Large intestine (tissue), 3 donors: Measurements from ENCODE around the gene KIRREL1. TPM values are rescaled to one million over a fixed set of nuclear protein-coding genes. Genes with fewer than 3 reads are reported as not detected.
A peak's percentile ranks its signal among the peaks of the same experiment; 100 is the strongest.
"Not testable (repeated sequence)": the region's sequence is repeated elsewhere in the genome, so short reads cannot be mapped to it uniquely, and the experiment has no call there.

ENCODE experiments used
- DNase-seq, 2 donors: peaks; one replicate each; pipeline versions ENCODE4 v3.0.0 to v3.0.0-alpha.2; 2013
- H3K27ac ChIP-seq: one replicate; pipeline ENCODE4 v1.5.1; 2013; ENCODE audit warnings: low read length
- H3K27me3 ChIP-seq: 2 replicates; pipeline ENCODE4 v1.6.1; 2013; ENCODE audit warnings: low read length; ENCODE audit not compliant: control insufficient read depth, insufficient read depth
- H3K36me3 ChIP-seq: 2 replicates; pipeline ENCODE4 v1.6.1; 2013; ENCODE audit warnings: low read length; ENCODE audit not compliant: control insufficient read depth, insufficient read depth
- H3K4me1 ChIP-seq: one replicate; pipeline ENCODE4 v1.6.1; 2013; ENCODE audit warnings: low read length; ENCODE audit not compliant: control insufficient read depth, insufficient read depth
- H3K4me3 ChIP-seq: one replicate; pipeline ENCODE4 v1.5.1; 2013; ENCODE audit warnings: low read length
- H3K9me3 ChIP-seq: one replicate; pipeline ENCODE4 v1.6.1; 2013; ENCODE audit warnings: mild to moderate bottlenecking, low read depth, low read length, moderate library complexity; ENCODE audit not compliant: control insufficient read depth
- WGBS: methylation state at CpG from one replicate; pipeline ENCODE4 v1.1.5; 2013; ENCODE audit warnings: low lambda C conversion rate; ENCODE audit not compliant: insufficient coverage; 5-methylcytosine and 5-hydroxymethylcytosine counted together
- polyA plus RNA-seq: library from polyadenylated mRNA; unstranded; fragments of 120-200 nt; gene quantifications from one replicate; pipeline ENCODE4 v1.2.1, GENCODE V29; 2013

Gene KIRREL1
- polyA plus RNA-seq, 1 donor = 18.7 TPM

DNA sequence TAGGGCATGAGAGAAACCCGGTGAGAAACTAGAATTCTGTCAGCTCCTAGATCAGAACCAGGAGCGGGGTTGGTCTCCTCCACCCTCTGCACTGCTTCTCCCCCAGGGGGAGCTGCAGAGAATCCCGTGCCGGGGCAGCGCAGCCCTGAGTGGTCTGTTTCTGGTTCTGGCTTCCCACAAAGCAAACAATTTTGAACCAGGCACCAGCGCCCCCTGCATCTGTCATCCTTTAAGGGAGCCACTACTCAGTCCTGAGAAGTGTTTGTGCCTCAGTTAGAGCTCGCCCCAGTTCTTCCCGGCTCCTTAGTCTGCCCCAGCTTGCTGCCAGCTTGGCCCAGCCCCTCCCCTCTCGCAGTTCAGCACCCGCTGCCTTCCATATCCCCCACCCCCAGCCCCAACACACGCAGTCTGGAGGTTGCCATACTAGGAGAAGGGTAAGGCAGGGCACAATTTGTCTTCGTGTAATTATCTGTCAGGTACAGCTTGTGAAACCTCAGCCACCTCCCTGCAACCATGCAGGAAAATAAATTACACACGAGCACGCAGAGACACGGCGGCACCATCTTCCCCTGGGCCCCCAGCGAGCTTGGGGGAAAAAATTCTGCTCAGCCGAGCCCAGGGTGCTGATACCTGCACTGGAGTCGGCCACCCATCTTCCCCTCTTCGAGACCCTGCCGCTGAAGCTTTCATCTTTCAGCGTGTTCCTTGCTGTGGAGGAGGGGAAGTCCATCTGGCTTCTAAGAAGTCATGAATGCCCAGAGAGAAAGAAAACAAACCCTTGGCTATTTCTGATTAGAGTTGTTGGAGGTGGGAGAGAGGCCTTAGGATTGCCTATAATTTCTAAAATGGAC, 124.6 kb downstream of the KIRREL1 start:
- Histone ChIP-seq H3K36me3 (no peaks in the 10 kb centered on the region), H3K4me3 (peak overlapping the region; percentile 42), H3K4me1 (peaks cover 28% of the 10 kb centered on the region), H3K9me3 (no peaks in the 10 kb centered on the region), H3K27me3 (peaks cover 5% of the 10 kb centered on the region), H3K27ac (no peak overlapping the region)
- DNase-seq = peak; percentile 22 to 49
- WGBS = no CpG with 5 or more reads among the region's 22 CpGs

DNA sequence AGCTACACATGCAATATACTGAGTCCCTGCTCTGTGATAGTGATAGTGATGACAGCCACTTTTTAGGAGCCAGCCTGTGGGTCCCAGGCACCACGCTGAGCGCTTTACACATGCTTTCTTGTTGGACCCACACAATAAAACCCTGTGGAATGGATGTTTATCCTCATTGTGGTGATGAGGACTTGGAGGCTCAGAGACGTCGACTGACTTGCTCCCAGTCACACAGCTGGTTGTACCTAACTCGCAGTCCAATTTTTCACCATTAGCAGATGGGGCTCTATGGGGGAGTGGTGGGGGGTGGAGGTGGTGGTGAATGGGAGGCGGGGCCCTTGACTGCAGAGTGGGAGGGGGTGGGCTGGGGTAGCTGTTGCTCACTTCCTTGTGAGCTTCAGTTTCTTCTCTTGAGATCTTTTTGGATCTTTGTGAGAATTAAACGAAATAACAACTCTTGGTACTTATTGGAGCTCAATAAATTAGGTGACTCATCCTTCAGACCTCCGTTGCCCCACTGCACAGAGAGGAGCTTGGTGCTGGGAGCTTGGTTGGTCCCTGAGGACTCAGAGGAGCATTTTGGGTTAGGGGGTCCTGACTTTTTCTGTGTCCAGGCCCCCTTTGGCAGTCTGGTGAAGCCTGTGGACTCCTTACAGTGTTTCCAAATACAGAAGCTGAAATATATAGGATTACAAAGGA, 125.4 kb downstream of the KIRREL1 start:
- Histone ChIP-seq H3K27me3 (peaks cover 3% of the 10 kb centered on the region), H3K4me1 (peaks cover 26% of the 10 kb centered on the region), H3K27ac (no peak overlapping the region), H3K4me3 (peak overlapping the region; percentile 42), H3K36me3 (no peaks in the 10 kb centered on the region), H3K9me3 (no peaks in the 10 kb centered on the region)
- no peak for DNase-seq
- WGBS = no CpG with 5 or more reads among the region's 8 CpGs

DNA sequence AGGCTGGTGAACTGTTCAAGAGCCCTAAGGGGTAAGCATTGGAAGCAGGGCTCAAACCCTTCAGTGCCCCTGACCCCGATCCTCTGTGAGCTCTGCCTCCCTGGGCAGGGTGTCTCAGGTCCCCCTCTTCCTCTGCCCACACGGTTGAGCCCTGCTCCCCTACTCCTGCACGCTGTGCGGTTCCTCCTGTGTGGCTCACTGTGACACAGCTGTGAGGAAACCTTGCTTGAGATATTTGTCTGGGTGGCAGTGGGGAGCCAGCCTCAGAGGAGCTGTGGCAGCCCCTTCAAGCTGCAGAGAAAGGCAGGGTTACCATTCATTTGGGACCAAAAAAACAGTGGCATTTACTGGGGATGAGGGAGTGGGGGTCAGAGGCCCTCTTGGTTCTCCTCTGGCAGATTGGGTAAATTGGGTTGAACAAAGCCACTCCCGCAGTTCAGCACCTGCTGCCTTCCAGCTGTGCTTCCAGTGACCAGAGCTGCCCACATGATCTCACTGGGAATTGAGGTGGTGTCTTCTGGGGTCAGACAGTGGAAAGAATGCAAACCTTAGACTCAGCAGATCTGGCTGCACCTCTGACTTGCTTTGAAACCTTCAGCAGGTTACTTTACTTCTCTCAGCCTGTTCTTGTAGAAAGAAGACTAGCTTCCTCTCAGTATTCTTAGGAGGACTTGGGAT, 126.7 kb downstream of the KIRREL1 start:
- Histone ChIP-seq H3K4me3 (no peak overlapping the region), H3K36me3 (no peaks in the 10 kb centered on the region), H3K27me3 (no peaks in the 10 kb centered on the region), H3K27ac (no peak overlapping the region), H3K4me1 (peaks cover 22% of the 10 kb centered on the region), H3K9me3 (no peaks in the 10 kb centered on the region)
- WGBS = no CpG with 5 or more reads among the region's 5 CpGs
- peak; percentile 30 to 41 for DNase-seq

DNA sequence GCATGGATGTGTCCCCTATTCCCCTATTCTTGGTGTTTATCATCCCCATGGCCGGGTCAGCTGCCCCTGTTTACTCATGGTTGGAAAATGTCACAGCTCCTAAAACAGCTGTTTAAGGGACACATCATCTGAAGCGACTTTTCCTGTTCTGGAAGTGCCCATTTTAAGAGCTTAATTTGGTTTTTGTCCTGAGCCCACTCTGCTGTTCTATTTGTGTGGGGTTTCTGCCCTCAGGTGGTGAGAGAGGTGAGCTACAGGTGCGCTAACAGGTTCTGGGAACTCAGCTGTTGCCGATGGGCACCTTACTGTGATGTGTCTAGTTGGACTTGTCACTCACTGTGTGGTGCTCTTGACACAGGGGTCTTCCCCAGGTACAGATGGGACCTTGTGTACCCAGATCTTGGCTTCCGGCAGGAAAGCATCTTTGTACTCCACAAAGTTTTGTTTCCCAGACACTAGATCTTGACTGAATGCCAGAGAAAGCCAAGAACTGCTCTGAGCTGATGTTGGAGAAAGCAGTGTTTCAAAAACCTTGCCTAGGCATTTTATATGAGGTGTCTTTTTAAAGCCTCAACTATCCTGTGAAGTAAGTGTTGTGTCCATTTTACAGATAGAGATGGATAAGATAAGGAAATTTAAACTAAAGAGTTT, 128.3 kb downstream of the KIRREL1 start:
- H3K36me3 ChIP-seq = no peaks in the 10 kb centered on the region
- no peak overlapping the region for H3K4me3 ChIP-seq
- H3K4me1 ChIP-seq = peaks cover 22% of the 10 kb centered on the region
- no peak overlapping the region for H3K27ac ChIP-seq
- DNase-seq = peak; percentile 20 to 49
- H3K27me3 ChIP-seq = no peaks in the 10 kb centered on the region
- no peaks in the 10 kb centered on the region for H3K9me3 ChIP-seq
- no CpG with 5 or more reads among the region's 5 CpGs for WGBS

DNA sequence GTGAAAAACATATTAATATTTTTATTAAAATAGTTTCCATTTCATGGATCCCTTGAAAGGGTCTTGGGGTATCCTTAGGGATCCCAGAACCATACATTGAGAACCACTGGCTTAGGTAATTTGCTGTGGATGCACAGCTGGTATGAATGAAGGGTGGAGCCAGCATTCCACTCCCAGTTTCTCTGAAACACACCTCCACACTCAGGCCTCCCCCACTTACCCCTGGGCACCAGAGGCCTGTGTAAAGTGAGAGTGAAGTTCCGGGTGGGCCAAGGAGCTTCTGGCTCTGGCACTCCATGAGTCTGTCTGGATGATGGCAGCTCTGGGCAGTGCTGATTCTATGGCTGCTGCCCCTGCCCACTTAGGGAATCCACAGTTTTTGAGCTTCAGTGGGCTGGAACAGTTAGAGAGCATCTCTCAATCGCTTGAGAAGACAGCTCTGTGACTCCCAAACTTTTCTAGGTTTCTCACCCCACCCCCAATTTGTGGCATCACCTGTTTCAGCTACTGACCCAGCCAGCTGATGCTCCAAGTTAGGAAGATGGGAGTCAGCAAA, 129.5 kb downstream of the KIRREL1 start:
- H3K4me3 ChIP-seq = no peak overlapping the region
- no peaks in the 10 kb centered on the region for H3K9me3 ChIP-seq
- no peak for DNase-seq
- peaks cover 17% of the 10 kb centered on the region for H3K4me1 ChIP-seq
- no peaks in the 10 kb centered on the region for H3K27me3 ChIP-seq
- no peaks in the 10 kb centered on the region for H3K36me3 ChIP-seq
- WGBS = no CpG with 5 or more reads among the region's 2 CpGs
- H3K27ac ChIP-seq = no peak overlapping the region

DNA sequence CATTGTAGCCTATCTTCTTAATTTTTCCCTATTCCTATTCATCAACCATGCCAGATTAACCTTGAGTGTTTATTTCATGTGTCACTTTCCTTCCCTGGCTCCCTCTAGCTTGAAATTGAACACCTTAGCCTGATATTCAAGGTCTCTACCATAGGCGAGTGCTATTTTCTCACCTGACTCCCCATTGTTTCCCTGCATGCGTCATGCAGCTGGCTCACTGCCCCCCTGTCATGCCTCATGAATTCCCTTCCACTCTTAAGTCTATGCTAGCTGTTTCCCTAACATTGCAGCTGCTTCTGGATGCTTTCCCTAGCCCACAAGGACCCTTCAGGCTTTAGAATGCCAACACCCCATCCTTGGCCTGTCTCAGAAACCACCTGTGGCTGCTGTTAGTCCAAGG, 130.6 kb downstream of the KIRREL1 start:
- Histone ChIP-seq H3K36me3 (no peaks in the 10 kb centered on the region), H3K9me3 (no peaks in the 10 kb centered on the region), H3K27ac (no peak overlapping the region), H3K4me1 (peaks cover 11% of the 10 kb centered on the region), H3K27me3 (no peaks in the 10 kb centered on the region), H3K4me3 (no peak overlapping the region)
- no peak for DNase-seq
- WGBS = no CpG with 5 or more reads among the region's 2 CpGs

DNA sequence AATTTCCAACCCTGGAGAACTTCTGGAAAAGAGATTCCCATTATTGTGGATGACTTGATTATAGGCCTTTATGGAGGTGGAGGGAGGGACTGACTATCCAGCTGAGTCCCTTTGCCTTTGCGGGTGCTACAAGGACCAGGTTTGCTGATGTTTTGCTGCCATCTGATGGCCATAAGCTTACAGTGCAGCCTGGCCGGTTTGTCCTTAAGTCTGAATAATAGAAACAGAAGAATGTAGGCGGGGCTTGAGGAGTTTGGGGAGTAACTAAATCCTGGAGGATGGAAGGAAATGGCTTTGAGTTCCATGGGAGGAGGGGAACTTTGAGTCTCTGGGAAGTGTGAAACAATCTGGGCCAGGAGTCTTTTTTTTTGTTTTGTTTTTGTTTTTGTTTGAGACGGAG, 131.6 kb downstream of the KIRREL1 start:
- Histone ChIP-seq H3K4me1 (peaks cover 9% of the 10 kb centered on the region), H3K9me3 (no peaks in the 10 kb centered on the region), H3K27ac (no peak overlapping the region), H3K36me3 (no peaks in the 10 kb centered on the region), H3K4me3 (no peak overlapping the region), H3K27me3 (no peaks in the 10 kb centered on the region)
- WGBS = no CpG with 5 or more reads among the region's 4 CpGs
- peak; percentile 81 to 83 for DNase-seq

DNA sequence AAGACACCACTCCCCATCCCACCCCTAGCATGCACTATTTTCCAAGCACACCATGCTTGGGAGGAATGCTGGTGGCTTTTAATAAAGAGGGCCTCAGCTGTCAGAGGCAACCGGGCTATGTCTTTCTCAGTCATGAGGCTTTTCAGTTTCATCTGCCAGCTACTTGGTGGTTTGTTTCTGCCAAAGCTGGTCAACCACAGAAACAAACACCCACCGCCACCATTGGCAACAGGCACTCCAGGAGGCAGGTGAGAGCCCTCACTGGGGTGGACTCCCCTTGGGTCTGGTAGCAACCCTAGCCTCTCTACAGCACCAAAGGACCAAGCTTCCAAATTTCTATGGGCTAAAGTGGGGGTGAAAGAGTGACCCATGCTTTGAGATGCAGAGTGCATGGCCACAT, 133.0 kb downstream of the KIRREL1 start:
- Histone ChIP-seq H3K27ac (no peak overlapping the region), H3K4me1 (no peaks in the 10 kb centered on the region), H3K4me3 (no peak overlapping the region), H3K9me3 (no peaks in the 10 kb centered on the region), H3K36me3 (no peaks in the 10 kb centered on the region), H3K27me3 (no peaks in the 10 kb centered on the region)
- 100% methylated on average over 1 of the region's 2 CpGs for WGBS
- DNase-seq = no peak

DNA sequence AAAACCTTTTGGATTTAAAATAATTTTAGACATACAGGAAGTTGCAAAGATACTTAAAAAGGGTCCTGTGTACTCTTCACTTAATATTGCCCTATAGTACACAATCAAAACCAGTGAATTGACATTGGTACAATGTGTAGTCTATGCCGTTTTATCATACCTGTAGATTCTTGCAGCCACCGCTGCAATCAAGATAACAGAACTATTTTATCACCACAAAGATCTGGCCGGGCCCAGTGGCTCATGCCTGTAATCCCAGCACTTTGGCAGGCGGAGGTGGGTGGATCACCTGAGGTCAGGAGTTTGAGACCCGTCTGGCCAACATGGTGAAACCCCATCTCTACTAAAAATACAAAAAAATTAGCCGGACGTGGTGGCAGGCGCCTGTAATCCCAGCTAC, 135.1 kb downstream of the KIRREL1 start:
- not testable (repeated sequence) for H3K4me3 ChIP-seq, H3K4me1 ChIP-seq, H3K36me3 ChIP-seq, H3K9me3 ChIP-seq, H3K27me3 ChIP-seq, H3K27ac ChIP-seq, DNase-seq
- no CpG with 5 or more reads among the region's 8 CpGs for WGBS

DNA sequence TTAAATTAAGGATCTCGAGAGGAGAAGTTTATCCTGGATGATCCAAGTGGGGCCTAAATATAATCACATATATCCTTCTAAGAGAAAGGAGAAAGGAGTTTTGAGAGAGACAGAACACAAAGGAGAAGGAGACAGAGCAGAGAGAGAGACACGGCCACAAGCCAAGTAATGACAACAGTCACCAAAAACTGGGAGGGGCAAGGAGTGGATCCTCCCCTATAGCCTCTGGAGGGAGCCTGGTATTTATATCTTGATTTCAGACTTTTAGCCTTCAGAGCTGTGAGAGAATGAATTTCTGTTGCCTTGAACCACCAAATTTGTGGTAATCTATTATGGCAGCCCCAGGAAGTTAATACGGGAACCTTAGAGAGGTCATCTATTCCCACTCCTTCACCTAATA, 137.8 kb downstream of the KIRREL1 start:
- H3K9me3 ChIP-seq = no peaks in the 10 kb centered on the region
- DNase-seq = no peak
- H3K36me3 ChIP-seq = no peaks in the 10 kb centered on the region
- H3K27me3 ChIP-seq = no peaks in the 10 kb centered on the region
- WGBS = 60% methylated on average over 1 of the region's 3 CpGs
- no peak overlapping the region for H3K4me3 ChIP-seq
- H3K27ac ChIP-seq = no peak overlapping the region
- no peaks in the 10 kb centered on the region for H3K4me1 ChIP-seq
